A549 (cell line): Measurements from ENCODE around the gene COPE.

Experiments used
- CTCF ChIP-seq: fragments of >200 bp; sonication (Bioruptor Twin); formaldehyde crosslinking; IDR thresholded peaks from 3 replicates; pipeline ENCODE4 v1.5.1; 2016
- EHF ChIP-seq: fragments of 250-450 bp; sonication (Bioruptor Pico); IDR thresholded peaks from 2 replicates; pipeline ENCODE4 v1.5.0; 2020; ENCODE audit warnings: mild to moderate bottlenecking
- ELK1 ChIP-seq: fragments of 150-350 bp; IDR thresholded peaks from 2 replicates; pipeline ENCODE4 v1.6.1; 2014; ENCODE audit warnings: low read depth, mild to moderate bottlenecking, low read length
- EP300 ChIP-seq, 2 experiments: fragments of >200 bp; sonication (Bioruptor Twin); formaldehyde crosslinking; IDR thresholded peaks; 2 replicates in 1 of 2; 3 replicates in 1 of 2; pipeline ENCODE4 v1.6.1; 2016 to 2017
- POLR2A ChIP-seq: IDR thresholded peaks from 2 replicates; pipeline ENCODE4 v1.6.1; 2012; ENCODE audit warnings: mild to moderate bottlenecking, low read length
- POLR2AphosphoS2 ChIP-seq: conservative IDR thresholded peaks from 2 replicates; pipeline ENCODE4 v1.6.1; 2012; ENCODE audit warnings: low read length, improper control_type of control experiment, inconsistent platforms
- RAD21 ChIP-seq, 2 experiments: fragments of >200 bp in 1 of 2; sonication (Bioruptor Twin) in 1 of 2; formaldehyde crosslinking in 1 of 2; IDR thresholded peaks in 1 of 2; conservative IDR thresholded peaks in 1 of 2; 2 replicates in 1 of 2; 3 replicates in 1 of 2; pipeline ENCODE4 v1.6.1; 2012 to 2018; ENCODE audit warnings: inconsistent platforms in 1 of 2
- RCOR1 ChIP-seq: fragments of 150-350 bp; IDR thresholded peaks from 2 replicates; pipeline ENCODE4 v1.6.1; 2014; ENCODE audit warnings: antibody characterized with exemption, low read length, low read depth
- REST ChIP-seq: fragments of 200-600 bp; sonication (generic); IDR thresholded peaks from 2 replicates; pipeline ENCODE4 v1.6.1; 2016; ENCODE audit warnings: antibody characterized with exemption, mild to moderate bottlenecking, moderate library complexity
- RFX5 ChIP-seq: fragments of 450-650 bp; IDR thresholded peaks from 2 replicates; pipeline ENCODE4 v1.7.1; 2014; ENCODE audit warnings: antibody characterized with exemption, mild to moderate bottlenecking, moderate library complexity
- ZFP36 ChIP-seq: fragments of 450-650 bp; IDR thresholded peaks from 2 replicates; pipeline ENCODE4 v1.6.1; 2014; ENCODE audit warnings: borderline replicate concordance; ENCODE audit not compliant: partially characterized antibody
- ZNF302 ChIP-seq: fragments of 250-450 bp; sonication (Bioruptor Pico); IDR thresholded peaks from 2 replicates; pipeline ENCODE4 v1.9.0; 2021; ENCODE audit warnings: inconsistent platforms, mild to moderate bottlenecking, moderate library complexity
- ZSCAN20 ChIP-seq: fragments of 250-450 bp; sonication (Bioruptor Pico); IDR thresholded peaks from 2 replicates; pipeline ENCODE4 v1.8.0; 2022; ENCODE audit warnings: mild to moderate bottlenecking, moderate library complexity

- no peak for TF ChIP-seq CTCF
- no peak for TF ChIP-seq REST
- no peak for TF ChIP-seq EHF (CRISPR knock-in tag)
- no peak for TF ChIP-seq ELK1
- TF ChIP-seq RCOR1, result no peak
- TF ChIP-seq POLR2A, result no peak
- TF ChIP-seq EP300 (IDR thresholded peaks at IDR 0.05), result no peak
- no peak for TF ChIP-seq POLR2AphosphoS2
- no peak for TF ChIP-seq RFX5
- TF ChIP-seq ZNF302 (CRISPR knock-in tag), result no peak
- TF ChIP-seq ZFP36, result no peak
- TF ChIP-seq ZSCAN20 (CRISPR knock-in tag), result no peak
- TF ChIP-seq RAD21 (conservative IDR thresholded peaks at IDR 0.05 in 1 of 2, IDR thresholded peaks at IDR 0.05 in 1 of 2), result no peak
Observed at GRCh38 chr19:18863843-18864362, 55.3 kb downstream of the COPE start.
